ENCODE data around the gene ADAMTS15.

- TF ChIP-seq, protein P1, sequence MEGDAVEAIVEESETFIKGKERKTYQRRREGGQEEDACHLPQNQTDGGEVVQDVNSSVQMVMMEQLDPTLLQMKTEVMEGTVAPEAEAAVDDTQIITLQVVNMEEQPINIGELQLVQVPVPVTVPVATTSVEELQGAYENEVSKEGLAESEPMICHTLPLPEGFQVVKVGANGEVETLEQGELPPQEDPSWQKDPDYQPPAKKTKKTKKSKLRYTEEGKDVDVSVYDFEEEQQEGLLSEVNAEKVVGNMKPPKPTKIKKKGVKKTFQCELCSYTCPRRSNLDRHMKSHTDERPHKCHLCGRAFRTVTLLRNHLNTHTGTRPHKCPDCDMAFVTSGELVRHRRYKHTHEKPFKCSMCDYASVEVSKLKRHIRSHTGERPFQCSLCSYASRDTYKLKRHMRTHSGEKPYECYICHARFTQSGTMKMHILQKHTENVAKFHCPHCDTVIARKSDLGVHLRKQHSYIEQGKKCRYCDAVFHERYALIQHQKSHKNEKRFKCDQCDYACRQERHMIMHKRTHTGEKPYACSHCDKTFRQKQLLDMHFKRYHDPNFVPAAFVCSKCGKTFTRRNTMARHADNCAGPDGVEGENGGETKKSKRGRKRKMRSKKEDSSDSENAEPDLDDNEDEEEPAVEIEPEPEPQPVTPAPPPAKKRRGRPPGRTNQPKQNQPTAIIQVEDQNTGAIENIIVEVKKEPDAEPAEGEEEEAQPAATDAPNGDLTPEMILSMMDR (IDR thresholded peaks at IDR 0.05) = no peak
- TF ChIP-seq POLR2A (IDR thresholded peaks at IDR 0.05) = no peak
- TF ChIP-seq EP300 (IDR thresholded peaks at IDR 0.05) = no peak
Measured at GRCh38 chr11:130439160-130439519, 9.3 kb upstream of the ADAMTS15 start.

Data from sigmoid colon (tissue), 4 donors.